CD14-positive monocyte (primary cell): Measurements from ENCODE around the gene GGT5. TPM values are rescaled to one million over a fixed set of nuclear protein-coding genes. Genes with fewer than 3 reads are reported as not detected.

Source experiments
- DNase-seq, 3 donors: peaks; one replicate each; pipeline ENCODE4 v3.0.0-alpha.2; 2011 to 2022
- H2AFZ ChIP-seq: 2 replicates; pipeline ENCODE4 v1.6.0; 2012; ENCODE audit warnings: mild to moderate bottlenecking, low read depth, low read length, inconsistent platforms; ENCODE audit not compliant: insufficient read depth, poor library complexity, severe bottlenecking
- H3K27ac ChIP-seq, 2 donors: 1 replicate in 1 of 2; 2 replicates in 1 of 2; pipeline ENCODE4 v1.5.1; 2012 to 2013; ENCODE audit warnings: low read length in 2 of 2, control low read depth in 1 of 2, inconsistent platforms in 1 of 2, low read depth in 1 of 2, mild to moderate bottlenecking in 1 of 2
- H3K27me3 ChIP-seq, 2 donors: one replicate each; pipeline versions ENCODE4 v1.6.0 to v1.6.1; 2011 to 2013; ENCODE audit warnings: low read length in 2 of 2; ENCODE audit not compliant: control insufficient read depth in 2 of 2, insufficient read depth in 2 of 2
- H3K36me3 ChIP-seq, 2 donors: replicated peaks in 1 of 2; 1 replicate in 1 of 2; 2 replicates in 1 of 2; pipeline versions ENCODE4 v1.5.1 to v1.6.1; 2012 to 2013; ENCODE audit warnings: low read length in 2 of 2, control low read depth in 1 of 2, inconsistent platforms in 1 of 2, mild to moderate bottlenecking in 1 of 2; ENCODE audit not compliant: insufficient read depth in 2 of 2, control insufficient read depth in 1 of 2
- H3K4me1 ChIP-seq, 2 donors: 1 replicate in 1 of 2; 2 replicates in 1 of 2; pipeline versions ENCODE4 v1.5.1 to v1.6.1; 2012 to 2013; ENCODE audit warnings: low read length in 2 of 2, control low read depth in 1 of 2, inconsistent platforms in 1 of 2, mild to moderate bottlenecking in 1 of 2, moderate library complexity in 1 of 2; ENCODE audit not compliant: insufficient read depth in 2 of 2, control insufficient read depth in 1 of 2
- H3K4me2 ChIP-seq: replicated peaks from 2 replicates; pipeline ENCODE3; 2012; ENCODE audit warnings: low read length, moderate library complexity, mild to moderate bottlenecking; ENCODE audit not compliant: poor library complexity, severe bottlenecking; ENCODE audit errors: extremely low read depth
- H3K4me3 ChIP-seq, 3 experiments: fragments of 200-600 bp in 1 of 3; sonication (generic) in 1 of 3; replicated peaks in 1 of 3; 1 replicate in 2 of 3; 2 replicates in 1 of 3; pipeline ENCODE4 v1.5.1; 2011 to 2013; ENCODE audit warnings: low read length in 3 of 3, mild to moderate bottlenecking in 3 of 3, control low read depth in 2 of 3, low read depth in 2 of 3, inconsistent platforms in 1 of 3, moderate library complexity in 1 of 3
- H3K79me2 ChIP-seq: 2 replicates; pipeline ENCODE4 v1.6.0; 2012; ENCODE audit warnings: mild to moderate bottlenecking, control low read depth, inconsistent platforms, low read length, moderate library complexity; ENCODE audit not compliant: insufficient read depth
- H3K9ac ChIP-seq: 2 replicates; pipeline ENCODE4 v1.6.0; 2017; ENCODE audit warnings: low read length, mild to moderate bottlenecking; ENCODE audit not compliant: insufficient read depth, poor library complexity, severe bottlenecking
- H3K9me3 ChIP-seq, 2 donors: replicated peaks in 1 of 2; 1 replicate in 1 of 2; 2 replicates in 1 of 2; pipeline versions ENCODE4 v1.5.1 to v1.6.1; 2012 to 2013; ENCODE audit warnings: low read length in 2 of 2, control low read depth in 1 of 2; ENCODE audit not compliant: control insufficient read depth in 1 of 2, insufficient read depth in 1 of 2
- H4K20me1 ChIP-seq: 2 replicates; pipeline ENCODE4 v1.6.0; 2012; ENCODE audit warnings: mild to moderate bottlenecking, low read length, control low read depth, moderate library complexity; ENCODE audit not compliant: insufficient read depth
- H3K27ac Mint-ChIP-seq, 7 donors: one replicate each; pipeline ENCODE4 v1.8.0; 2020; ENCODE audit warnings: mild to moderate bottlenecking in 7 of 7, mixed read lengths in 7 of 7, moderate library complexity in 6 of 7, inconsistent platforms in 2 of 7
- H3K27me3 Mint-ChIP-seq, 3 donors: one replicate each; pipeline ENCODE4 v1.8.0; 2021 to 2022; ENCODE audit warnings: low read depth in 3 of 3, mild to moderate bottlenecking in 3 of 3, mixed read lengths in 3 of 3, moderate library complexity in 3 of 3, inconsistent platforms in 1 of 3
- H3K36me3 Mint-ChIP-seq, 2 donors: one replicate each; pipeline ENCODE4 v1.8.0; 2020; ENCODE audit warnings: mixed read lengths in 2 of 2, inconsistent platforms in 1 of 2, mild to moderate bottlenecking in 1 of 2
- H3K4me1 Mint-ChIP-seq: one replicate; pipeline ENCODE4 v1.8.0; 2020; ENCODE audit warnings: mild to moderate bottlenecking, mixed read lengths
- H3K4me3 Mint-ChIP-seq, 2 donors: one replicate each; pipeline ENCODE4 v1.8.0; 2020; ENCODE audit warnings: mild to moderate bottlenecking in 2 of 2, mixed read lengths in 2 of 2, moderate library complexity in 1 of 2
- H3K9me3 Mint-ChIP-seq, 7 donors: one replicate each; pipeline ENCODE4 v1.8.0; 2020 to 2022; ENCODE audit warnings: mixed read lengths in 7 of 7, mild to moderate bottlenecking in 6 of 7, moderate library complexity in 6 of 7, inconsistent platforms in 2 of 7
- WGBS: methylation state at CpG from one replicate; pipeline ENCODE4 v1.1.5; 2013; ENCODE audit warnings: missing lambda C conversion rate; ENCODE audit not compliant: insufficient coverage; 5-methylcytosine and 5-hydroxymethylcytosine counted together
- intact Hi-C, 2 donors: fragments of 100-400 bp; cut with micrococcal nuclease; formaldehyde crosslinking; loops; one replicate each; pipeline versions ENCODE4 v1.15.0 to v1.15.1; 2023
- polyA plus RNA-seq, 3 donors: library from polyadenylated mRNA; depleted of rRNA in 1 of 3; unstranded in 2 of 3; stranded (reverse) in 1 of 3; fragments of 300-500 nt in 2 of 3; fragments of >200 nt in 1 of 3; fragmentation: Illumina TruSeq in 2 of 3; gene quantifications; 1 replicate in 2 of 3; 2 replicates in 1 of 3; pipeline ENCODE4 v1.2.3, GENCODE V29; 2012 to 2021
- TF ChIP-seq, protein P1 (sequence below): fragments of 200-600 bp; IDR thresholded peaks from one replicate; pipeline ENCODE4 v1.8.0; 2022; ENCODE audit warnings: antibody characterized with exemption, mild to moderate bottlenecking

Gene GGT5
- polyA plus RNA-seq, 3 donors: 0.26 to 0.41 TPM; not detected in 1

DNA sequence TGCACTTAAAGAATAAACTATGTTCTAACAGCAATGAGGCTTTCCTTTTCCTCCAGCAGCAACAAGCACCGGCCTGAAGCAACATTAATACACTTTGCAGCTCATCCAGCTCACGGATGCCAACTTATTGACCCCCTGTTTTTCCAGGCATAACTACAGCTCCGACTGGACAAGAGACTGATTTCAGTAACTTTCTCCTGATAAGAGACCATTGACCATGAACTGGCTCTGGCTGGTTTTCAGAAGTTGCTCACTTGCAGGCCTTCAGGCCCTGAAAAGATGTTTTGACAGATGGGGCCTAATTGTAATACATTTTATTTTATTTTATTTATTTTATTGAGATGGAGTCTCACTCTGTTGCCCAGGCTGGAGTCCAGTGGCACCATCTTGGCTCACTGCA is 27.5 kb downstream of the GGT5 start:
- Mint-ChIP-seq H3K4me1 (no peaks in the 10 kb centered on the region), H3K4me3 (no peak overlapping the region), H3K36me3 (no peaks in the 10 kb centered on the region), H3K9me3 (peaks cover 0 to 5% (median 2%) of the 10 kb centered on the region in 7 donors), H3K27me3 (peaks cover 1 to 3% (median 3%) of the 10 kb centered on the region in 3 donors), H3K27ac (no peak overlapping the region)
- no peaks in the 10 kb centered on the region for H3K4me1 ChIP-seq
- H3K27me3 ChIP-seq: no peaks in the 10 kb centered on the region
- H3K9ac ChIP-seq: no peak overlapping the region
- DNase-seq: no peak
- no peak overlapping the region for H2AFZ ChIP-seq
- 95% methylated on average over 2 of the region's 3 CpGs for WGBS
- H3K36me3 ChIP-seq: no peaks in the 10 kb centered on the region
- TF ChIP-seq, protein P1, sequence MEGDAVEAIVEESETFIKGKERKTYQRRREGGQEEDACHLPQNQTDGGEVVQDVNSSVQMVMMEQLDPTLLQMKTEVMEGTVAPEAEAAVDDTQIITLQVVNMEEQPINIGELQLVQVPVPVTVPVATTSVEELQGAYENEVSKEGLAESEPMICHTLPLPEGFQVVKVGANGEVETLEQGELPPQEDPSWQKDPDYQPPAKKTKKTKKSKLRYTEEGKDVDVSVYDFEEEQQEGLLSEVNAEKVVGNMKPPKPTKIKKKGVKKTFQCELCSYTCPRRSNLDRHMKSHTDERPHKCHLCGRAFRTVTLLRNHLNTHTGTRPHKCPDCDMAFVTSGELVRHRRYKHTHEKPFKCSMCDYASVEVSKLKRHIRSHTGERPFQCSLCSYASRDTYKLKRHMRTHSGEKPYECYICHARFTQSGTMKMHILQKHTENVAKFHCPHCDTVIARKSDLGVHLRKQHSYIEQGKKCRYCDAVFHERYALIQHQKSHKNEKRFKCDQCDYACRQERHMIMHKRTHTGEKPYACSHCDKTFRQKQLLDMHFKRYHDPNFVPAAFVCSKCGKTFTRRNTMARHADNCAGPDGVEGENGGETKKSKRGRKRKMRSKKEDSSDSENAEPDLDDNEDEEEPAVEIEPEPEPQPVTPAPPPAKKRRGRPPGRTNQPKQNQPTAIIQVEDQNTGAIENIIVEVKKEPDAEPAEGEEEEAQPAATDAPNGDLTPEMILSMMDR: no peak
- H3K4me3 ChIP-seq: no peak overlapping the region
- no peak overlapping the region for H3K27ac ChIP-seq
- H3K4me2 ChIP-seq: no peak overlapping the region
- no peaks in the 10 kb centered on the region for H4K20me1 ChIP-seq
- H3K79me2 ChIP-seq: no peaks in the 10 kb centered on the region
- intact Hi-C loops: no loop called here
- H3K9me3 ChIP-seq: no peaks in the 10 kb centered on the region

DNA sequence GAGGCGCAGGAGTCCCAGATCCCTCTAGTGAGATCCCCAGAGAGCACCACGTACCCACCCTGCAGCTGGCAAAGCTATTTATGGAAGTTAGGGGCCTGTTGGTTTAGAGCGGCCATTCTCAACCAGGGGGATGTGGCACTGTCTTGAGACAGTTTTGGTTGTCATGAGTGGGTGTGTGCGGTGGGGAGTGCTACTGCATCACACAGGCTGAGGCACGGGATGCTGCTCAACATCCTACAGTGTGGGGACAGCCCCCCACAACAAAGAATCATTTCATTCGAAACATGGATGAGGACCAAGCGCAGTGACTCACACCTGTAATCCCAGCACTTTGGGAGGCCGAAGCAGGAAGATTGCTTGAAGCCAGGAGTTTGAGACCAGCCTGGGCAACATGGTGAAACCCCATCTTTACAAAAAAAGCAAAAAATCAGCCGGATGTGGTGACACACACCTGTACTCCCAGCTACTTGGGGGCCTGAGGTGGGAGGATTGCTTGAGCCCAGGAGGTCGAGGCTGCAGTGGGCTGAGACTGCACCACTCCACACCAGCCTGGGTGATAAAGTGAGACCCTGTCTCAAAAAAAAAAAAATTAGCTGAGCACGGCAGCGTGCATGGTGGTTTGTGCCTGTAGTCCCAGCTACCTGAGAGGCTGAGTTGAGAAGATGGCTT is 28.2 kb downstream of the GGT5 start:
- no peaks in the 10 kb centered on the region for H3K9me3 ChIP-seq
- no peaks in the 10 kb centered on the region for H3K27me3 ChIP-seq
- TF ChIP-seq, protein P1: no peak
- no peaks in the 10 kb centered on the region for H3K79me2 ChIP-seq
- H3K9me3 Mint-ChIP-seq: peaks cover 0 to 5% (median 0%) of the 10 kb centered on the region in 7 donors
- no peaks in the 10 kb centered on the region for H3K4me1 ChIP-seq
- peak overlapping the region in 1 of 7 donors; percentile 36 for H3K27ac Mint-ChIP-seq
- no peak for DNase-seq
- no peak overlapping the region for H3K27ac ChIP-seq
- no peak overlapping the region for H2AFZ ChIP-seq
- H3K36me3 ChIP-seq: no peaks in the 10 kb centered on the region
- H4K20me1 ChIP-seq: no peaks in the 10 kb centered on the region
- H3K4me3 ChIP-seq: no peak overlapping the region
- H3K27me3 Mint-ChIP-seq: peaks cover 1 to 3% (median 3%) of the 10 kb centered on the region in 3 donors
- H3K4me1 Mint-ChIP-seq: no peaks in the 10 kb centered on the region
- H3K4me3 Mint-ChIP-seq: no peak overlapping the region
- WGBS: 87% methylated on average over 9 of the region's 12 CpGs
- H3K9ac ChIP-seq: no peak overlapping the region
- H3K36me3 Mint-ChIP-seq: no peaks in the 10 kb centered on the region
- intact Hi-C loops: no loop called here
- H3K4me2 ChIP-seq: no peak overlapping the region
